Neural progenitor cell (in vitro differentiated cells): ENCODE measurements around the gene XG.

Experiments
- EZH2 ChIP-seq: fragments of 200-600 bp; sonication (generic); IDR thresholded peaks from 2 replicates; pipeline ENCODE4 v1.6.1; 2017; ENCODE audit warnings: antibody characterized with exemption, mild to moderate bottlenecking, moderate library complexity
- EZH2phosphoT487 ChIP-seq: fragments of 200-600 bp; sonication (generic); IDR thresholded peaks from 2 replicates; pipeline ENCODE4 v1.6.1; 2017; ENCODE audit warnings: antibody characterized with exemption
- TF ChIP-seq, protein P1 (sequence below): fragments of 200-600 bp; sonication (generic); IDR thresholded peaks from 2 replicates; pipeline ENCODE4 v1.5.1; 2017; ENCODE audit warnings: antibody characterized with exemption, mild to moderate bottlenecking

DNA sequence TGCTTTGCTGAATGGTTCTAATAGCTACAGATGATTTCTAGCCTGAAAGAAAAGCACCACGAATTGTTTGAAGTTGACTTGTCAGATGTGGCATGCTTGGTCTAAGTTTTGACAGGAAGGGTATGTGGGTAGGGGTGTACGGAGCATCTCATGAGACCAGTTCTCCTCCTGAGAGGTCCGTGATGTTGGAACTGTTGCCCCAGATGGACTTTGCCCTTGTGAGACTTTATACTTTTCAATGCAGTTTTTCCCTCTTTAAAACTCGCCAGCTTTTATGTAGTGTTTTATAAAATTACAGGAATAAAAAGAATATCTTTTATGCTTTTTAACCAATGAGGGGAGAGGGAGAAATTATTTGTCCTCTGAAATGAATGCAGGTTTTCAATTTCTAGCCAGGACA is 16.6 kb upstream of the XG start:
- TF ChIP-seq, protein P1, sequence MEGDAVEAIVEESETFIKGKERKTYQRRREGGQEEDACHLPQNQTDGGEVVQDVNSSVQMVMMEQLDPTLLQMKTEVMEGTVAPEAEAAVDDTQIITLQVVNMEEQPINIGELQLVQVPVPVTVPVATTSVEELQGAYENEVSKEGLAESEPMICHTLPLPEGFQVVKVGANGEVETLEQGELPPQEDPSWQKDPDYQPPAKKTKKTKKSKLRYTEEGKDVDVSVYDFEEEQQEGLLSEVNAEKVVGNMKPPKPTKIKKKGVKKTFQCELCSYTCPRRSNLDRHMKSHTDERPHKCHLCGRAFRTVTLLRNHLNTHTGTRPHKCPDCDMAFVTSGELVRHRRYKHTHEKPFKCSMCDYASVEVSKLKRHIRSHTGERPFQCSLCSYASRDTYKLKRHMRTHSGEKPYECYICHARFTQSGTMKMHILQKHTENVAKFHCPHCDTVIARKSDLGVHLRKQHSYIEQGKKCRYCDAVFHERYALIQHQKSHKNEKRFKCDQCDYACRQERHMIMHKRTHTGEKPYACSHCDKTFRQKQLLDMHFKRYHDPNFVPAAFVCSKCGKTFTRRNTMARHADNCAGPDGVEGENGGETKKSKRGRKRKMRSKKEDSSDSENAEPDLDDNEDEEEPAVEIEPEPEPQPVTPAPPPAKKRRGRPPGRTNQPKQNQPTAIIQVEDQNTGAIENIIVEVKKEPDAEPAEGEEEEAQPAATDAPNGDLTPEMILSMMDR = no peak
- TF ChIP-seq EZH2phosphoT487 (no peak), EZH2 (no peak)
